SJCRH30 (cell line): Measurements from ENCODE around the gene IL1R1. TPM values are rescaled to one million over a fixed set of nuclear protein-coding genes. Genes with fewer than 3 reads are reported as not detected.
"Not testable (repeated sequence)": the region's sequence is repeated elsewhere in the genome, so short reads cannot be mapped to it uniquely, and the experiment has no call there.

Experiments
- DNase-seq, 2 experiments: peaks; one replicate each; pipeline ENCODE4 v3.0.0-alpha.2; 2015 to 2020
- H3K27ac ChIP-seq: fragments of 250-450 bp; sonication (Bioruptor Pico); 2 replicates; pipeline ENCODE4 v1.5.1; 2020; ENCODE audit warnings: mild to moderate bottlenecking, moderate library complexity
- H3K27me3 ChIP-seq: fragments of 250-450 bp; sonication (Bioruptor Pico); 2 replicates; pipeline ENCODE4 v1.5.1; 2020; ENCODE audit warnings: mild to moderate bottlenecking, moderate library complexity
- H3K36me3 ChIP-seq: fragments of 250-450 bp; sonication (Bioruptor Pico); 2 replicates; pipeline ENCODE4 v1.5.1; 2020; ENCODE audit warnings: mild to moderate bottlenecking, moderate library complexity
- H3K4me1 ChIP-seq: fragments of 250-450 bp; sonication (Bioruptor Pico); 2 replicates; pipeline ENCODE4 v1.5.1; 2020; ENCODE audit warnings: mild to moderate bottlenecking, moderate library complexity
- H3K4me3 ChIP-seq: fragments of 250-450 bp; sonication (Bioruptor Pico); 2 replicates; pipeline ENCODE4 v1.5.1; 2020; ENCODE audit warnings: mild to moderate bottlenecking, moderate library complexity
- H3K9me3 ChIP-seq: fragments of 250-450 bp; sonication (Bioruptor Pico); replicated peaks from 2 replicates; pipeline ENCODE4 v1.5.1; 2020; ENCODE audit warnings: mild to moderate bottlenecking, moderate library complexity
- total RNA-seq: library from RNA; depleted of rRNA; stranded (reverse); fragments of >200 nt; shearing (Covaris generic); gene quantifications from 2 replicates; pipeline ENCODE4 v1.2.3, GENCODE V29; 2014; rRNA removed

The IL1R1 gene
- 0.10 and 0.12 TPM in 2 replicates for total RNA-seq

GRCh38 chr2:102141970-102142828 lies at the start of gene IL1R1:
Gene IL1R1, plus strand, starts transcription at chr2:102142746. Its CDS starts 14,979 bp downstream, at chr2:102157725.
- Histone ChIP-seq H3K27ac (no peak within 1 kb of the TSS), H3K4me3 (no peak within 1 kb of the TSS), H3K36me3 (no peaks in the 10 kb centered on the region), H3K27me3 (no peaks in the 10 kb centered on the region), H3K9me3 (no peaks in the 10 kb centered on the region), H3K4me1 (no peaks in the 10 kb centered on the region)
- DNase-seq: no peak

GRCh38 chr2:102093662-102094061 lies 48.9 kb upstream of the IL1R1 start:
- Histone ChIP-seq H3K4me3 (no peak overlapping the region), H3K4me1 (no peaks in the 10 kb centered on the region), H3K27me3 (0 out of 2 replicates have a peak, but pooled peaks cover 3% of the 10 kb centered on the region), H3K27ac (no peak overlapping the region), H3K9me3 (no peaks in the 10 kb centered on the region), H3K36me3 (no peaks in the 10 kb centered on the region)
- DNase-seq: no peak

DNA sequence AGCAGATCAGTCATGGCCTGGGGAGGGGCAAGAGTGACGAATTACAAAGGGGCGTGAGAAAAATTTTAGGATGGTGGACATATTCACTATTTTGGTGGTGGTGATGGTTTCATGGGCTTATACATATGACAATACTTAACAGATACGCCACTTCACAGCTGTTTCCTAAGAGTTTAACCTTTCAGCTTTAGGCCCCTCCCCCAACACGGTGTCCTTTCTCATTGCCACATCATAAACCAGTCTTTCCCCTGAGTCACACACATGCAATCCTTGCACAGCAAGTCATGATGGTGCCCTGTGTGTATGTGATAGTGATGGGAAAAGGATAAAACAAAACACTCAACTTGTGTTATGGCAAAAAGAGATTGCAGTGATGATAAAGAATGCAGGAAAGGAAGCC lies 47.6 kb upstream of the IL1R1 start:
- no peaks in the 10 kb centered on the region for H3K4me1 ChIP-seq
- 0 out of 2 replicates have a peak, but pooled peaks cover 3% of the 10 kb centered on the region for H3K27me3 ChIP-seq
- peak in 1 of 2 experiments; percentile 5 for DNase-seq
- H3K36me3 ChIP-seq: no peaks in the 10 kb centered on the region
- H3K27ac ChIP-seq: no peak overlapping the region
- no peak overlapping the region for H3K4me3 ChIP-seq
- H3K9me3 ChIP-seq: no peaks in the 10 kb centered on the region

DNA sequence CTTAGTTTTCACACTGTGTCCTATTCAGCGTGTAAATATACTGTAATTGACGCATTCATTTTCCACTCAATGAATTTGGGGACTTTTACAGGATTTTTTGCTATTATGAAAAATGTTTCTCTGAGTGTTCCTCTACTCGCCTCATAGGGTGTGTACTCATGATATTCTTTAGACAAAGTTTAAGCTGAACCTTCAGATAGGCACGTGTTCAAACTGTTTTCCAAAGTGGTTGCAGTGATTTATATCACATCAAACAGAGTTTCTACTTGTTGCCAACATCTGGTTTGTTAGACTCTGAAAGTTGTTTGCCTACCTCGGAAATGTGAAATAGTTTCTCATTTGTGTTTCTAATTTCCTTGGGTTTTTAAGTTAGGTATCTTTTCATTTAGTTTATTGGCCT lies 46.4 kb upstream of the IL1R1 start:
- no peaks in the 10 kb centered on the region for H3K4me1 ChIP-seq
- no peak overlapping the region for H3K4me3 ChIP-seq
- H3K27me3 ChIP-seq: no peaks in the 10 kb centered on the region
- no peaks in the 10 kb centered on the region for H3K9me3 ChIP-seq
- DNase-seq: no peak
- H3K36me3 ChIP-seq: no peaks in the 10 kb centered on the region
- H3K27ac ChIP-seq: no peak overlapping the region

- no peak overlapping the region for H3K4me3 ChIP-seq
- H3K36me3 ChIP-seq: no peaks in the 10 kb centered on the region
- H3K9me3 ChIP-seq: no peaks in the 10 kb centered on the region
- H3K27ac ChIP-seq: no peak overlapping the region
- DNase-seq: no peak
- H3K27me3 ChIP-seq: no peaks in the 10 kb centered on the region
- no peaks in the 10 kb centered on the region for H3K4me1 ChIP-seq
Measured at GRCh38 chr2:102098756-102099155, 43.8 kb upstream of the IL1R1 start.

- Histone ChIP-seq H3K4me3 (no peak overlapping the region), H3K36me3 (no peaks in the 10 kb centered on the region), H3K27ac (no peak overlapping the region), H3K27me3 (no peaks in the 10 kb centered on the region), H3K4me1 (no peaks in the 10 kb centered on the region), H3K9me3 (no peaks in the 10 kb centered on the region)
- DNase-seq: no peak
Measured at GRCh38 chr2:102099536-102100298, 42.8 kb upstream of the IL1R1 start.

- no peaks in the 10 kb centered on the region for H3K4me1 ChIP-seq
- H3K9me3 ChIP-seq: no peaks in the 10 kb centered on the region
- no peaks in the 10 kb centered on the region for H3K27me3 ChIP-seq
- no peaks in the 10 kb centered on the region for H3K36me3 ChIP-seq
- DNase-seq: no peak
- no peak overlapping the region for H3K4me3 ChIP-seq
- H3K27ac ChIP-seq: no peak overlapping the region
Measured at GRCh38 chr2:102100371-102101096, 42.0 kb upstream of the IL1R1 start.

DNA sequence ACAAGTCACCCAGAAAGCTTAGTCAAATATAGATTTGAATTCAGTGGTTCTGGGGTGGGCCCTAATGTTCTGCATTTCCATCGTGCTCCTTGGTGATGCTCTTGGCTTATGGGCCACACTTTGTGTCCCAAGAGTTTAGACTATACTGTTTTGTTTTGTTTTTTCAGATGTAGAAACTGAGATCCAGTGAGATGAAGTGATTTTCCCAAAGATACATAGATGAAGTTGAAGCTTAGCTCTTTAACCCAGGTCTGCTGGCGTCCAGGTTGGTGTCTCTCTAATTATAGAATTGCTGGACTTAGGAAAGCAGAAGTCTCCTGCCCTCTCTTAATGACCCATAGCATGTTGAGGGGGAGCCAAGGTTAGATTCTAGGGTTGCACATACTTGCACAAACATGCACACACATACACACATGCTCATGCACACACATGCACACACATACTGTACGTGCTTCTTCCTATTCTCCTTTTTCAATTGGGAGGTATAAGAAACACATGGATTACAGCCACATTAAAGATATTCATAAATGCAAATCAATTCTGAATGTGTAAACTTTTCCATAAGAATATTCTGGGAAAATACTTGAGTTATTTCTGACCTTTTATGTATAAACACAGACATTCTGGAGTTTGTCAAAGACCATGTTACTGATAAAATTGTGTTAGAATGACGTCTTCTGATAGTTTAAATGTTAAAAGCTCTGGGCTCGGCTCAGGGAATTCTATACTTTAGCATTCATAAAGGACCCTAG lies 41.3 kb upstream of the IL1R1 start:
- H3K9me3 ChIP-seq: no peaks in the 10 kb centered on the region
- H3K27ac ChIP-seq: no peak overlapping the region
- no peaks in the 10 kb centered on the region for H3K4me1 ChIP-seq
- no peaks in the 10 kb centered on the region for H3K27me3 ChIP-seq
- H3K36me3 ChIP-seq: no peaks in the 10 kb centered on the region
- DNase-seq: no peak
- H3K4me3 ChIP-seq: no peak overlapping the region

DNA sequence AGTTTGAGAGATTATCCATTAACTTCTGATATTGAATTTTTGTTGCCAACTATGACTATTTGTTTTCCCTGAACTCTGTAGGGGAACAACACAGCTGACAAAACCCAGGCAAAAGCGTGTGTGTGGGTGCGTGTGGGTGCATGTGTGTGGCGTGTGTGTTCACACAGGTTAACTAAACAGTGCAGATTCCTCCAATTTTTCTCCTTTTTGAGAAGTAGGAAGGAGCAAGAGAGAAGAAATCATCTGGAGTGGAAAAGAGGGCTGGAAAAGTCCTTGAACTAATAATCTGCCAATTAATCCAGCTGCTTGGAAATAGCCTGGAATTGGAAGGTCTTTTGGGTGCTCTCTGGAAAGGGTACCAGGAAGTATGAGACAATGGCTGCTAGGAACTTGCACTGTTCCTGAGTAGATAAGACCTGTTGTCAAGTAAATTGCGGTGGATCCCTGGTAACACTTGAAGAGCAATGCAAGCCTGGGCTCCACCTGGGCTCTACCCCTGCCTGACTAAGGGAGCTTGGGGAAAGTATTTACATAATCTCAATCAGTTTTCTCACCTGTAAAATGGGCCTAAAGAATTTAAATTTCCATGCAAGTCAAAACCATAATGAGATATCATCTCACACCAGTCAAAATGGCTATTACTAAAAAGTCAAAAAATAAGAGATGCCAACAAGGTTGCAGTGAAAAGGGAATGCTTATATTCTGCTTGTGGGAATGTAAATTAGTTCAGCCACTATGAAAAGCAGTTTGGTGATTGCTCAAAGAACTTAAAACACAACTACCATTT lies 40.5 kb upstream of the IL1R1 start:
- no peak for DNase-seq
- Histone ChIP-seq H3K27me3 (no peaks in the 10 kb centered on the region), H3K36me3 (no peaks in the 10 kb centered on the region), H3K4me1 (no peaks in the 10 kb centered on the region), H3K4me3 (no peak overlapping the region), H3K27ac (no peak overlapping the region), H3K9me3 (no peaks in the 10 kb centered on the region)

DNA sequence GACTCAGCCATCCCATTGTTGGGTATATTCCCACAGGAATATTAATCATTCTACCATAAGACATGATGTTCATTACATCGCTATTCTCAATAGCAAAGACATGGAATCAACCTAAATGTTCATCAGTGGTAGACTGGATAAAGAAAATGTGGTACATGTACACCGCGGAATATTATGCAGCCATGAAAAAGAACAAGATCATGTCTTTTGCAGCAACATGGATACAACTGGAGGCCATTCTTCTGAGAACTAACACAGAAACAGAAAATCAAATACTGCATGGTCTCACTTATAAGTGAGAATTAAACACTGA lies 40.0 kb upstream of the IL1R1 start:
- not testable (repeated sequence) for H3K9me3 ChIP-seq, H3K4me1 ChIP-seq, DNase-seq, H3K27ac ChIP-seq, H3K4me3 ChIP-seq, H3K36me3 ChIP-seq, H3K27me3 ChIP-seq

- Histone ChIP-seq H3K4me1 (no peaks in the 10 kb centered on the region), H3K4me3 (no peak overlapping the region), H3K36me3 (no peaks in the 10 kb centered on the region), H3K27ac (no peak overlapping the region), H3K9me3 (no peaks in the 10 kb centered on the region), H3K27me3 (no peaks in the 10 kb centered on the region)
- DNase-seq: no peak
Measured at GRCh38 chr2:102103284-102103683, 39.3 kb upstream of the IL1R1 start.

DNA sequence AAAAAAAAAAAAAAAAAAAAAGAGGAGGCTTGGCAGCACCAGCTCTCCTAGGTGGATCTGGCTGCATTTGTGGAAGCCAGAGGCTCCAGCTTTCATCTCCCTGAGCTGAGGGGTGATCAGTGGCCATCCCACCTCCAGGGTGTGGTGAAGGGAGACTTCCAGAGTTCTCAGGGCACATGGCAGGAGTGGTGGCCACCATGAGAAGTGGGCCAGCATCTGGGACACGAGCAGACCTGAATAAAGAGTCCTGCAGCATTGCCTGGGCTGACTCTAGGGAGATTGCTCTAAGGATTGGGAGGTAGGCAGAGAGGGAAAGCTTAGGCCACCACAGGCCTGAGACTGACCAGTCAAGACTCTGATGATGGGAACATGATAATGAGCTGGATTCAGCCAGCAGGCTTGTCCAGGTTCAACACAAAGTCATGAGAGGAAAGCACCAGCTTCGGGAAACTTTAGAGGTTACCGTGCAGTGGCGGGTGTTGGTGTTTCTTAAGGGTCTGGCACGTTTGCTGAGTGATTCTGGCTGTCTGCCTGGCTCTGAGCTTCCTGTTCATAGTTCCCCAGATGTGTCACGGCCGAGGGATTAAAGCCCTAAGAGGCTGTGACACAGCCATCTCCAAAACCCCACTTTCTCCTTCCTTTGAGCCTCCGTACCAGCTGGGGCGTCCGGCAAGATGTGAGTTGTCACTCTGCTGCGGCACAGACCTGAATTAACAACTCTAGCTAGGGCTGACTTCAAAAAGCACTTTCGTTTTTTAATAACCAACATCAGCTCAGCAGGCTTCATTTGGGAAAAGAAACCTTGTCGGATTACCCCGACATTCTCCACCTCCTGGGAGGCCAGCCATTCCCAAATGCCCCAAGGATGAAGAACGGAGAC lies 38.3 kb upstream of the IL1R1 start:
- no peaks in the 10 kb centered on the region for H3K27me3 ChIP-seq
- H3K9me3 ChIP-seq: no peaks in the 10 kb centered on the region
- H3K27ac ChIP-seq: no peak overlapping the region
- H3K36me3 ChIP-seq: no peaks in the 10 kb centered on the region
- H3K4me1 ChIP-seq: no peaks in the 10 kb centered on the region
- no peak for DNase-seq
- H3K4me3 ChIP-seq: no peak overlapping the region

DNA sequence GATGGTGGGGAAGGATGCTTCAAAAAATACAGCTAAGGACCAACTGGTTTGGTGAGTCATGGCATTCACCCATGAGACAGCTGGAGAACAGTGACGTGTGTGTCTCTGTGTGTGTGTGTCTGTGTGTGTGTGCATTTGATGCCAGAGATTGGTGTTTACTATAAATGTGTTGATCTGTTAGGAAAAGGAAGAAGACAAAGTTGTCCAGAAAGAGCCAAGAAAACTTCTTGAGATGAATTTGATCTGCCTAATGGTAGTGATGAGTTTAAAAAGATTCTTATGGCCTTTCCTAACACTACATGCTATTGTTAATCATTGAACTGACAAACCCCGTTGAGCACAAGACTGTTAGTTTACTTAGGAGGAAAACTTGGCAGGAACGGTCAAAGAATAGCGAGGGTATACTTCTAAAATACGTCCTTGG lies 36.4 kb upstream of the IL1R1 start:
- Histone ChIP-seq H3K36me3 (no peaks in the 10 kb centered on the region), H3K4me1 (no peaks in the 10 kb centered on the region), H3K27me3 (no peaks in the 10 kb centered on the region), H3K4me3 (no peak overlapping the region), H3K27ac (no peak overlapping the region), H3K9me3 (no peaks in the 10 kb centered on the region)
- no peak for DNase-seq
